GM21619 (cell line): Measurements from ENCODE around the gene PHKG1.
"Not testable (repeated sequence)": the region's sequence is repeated elsewhere in the genome, so short reads cannot be mapped to it uniquely, and the experiment has no call there.

ENCODE experiments used
- ATAC-seq: cut with Tn5 transposase; IDR thresholded peaks from one replicate; pipeline ENCODE4 v1.9.1; 2021; ENCODE audit not compliant: unreplicated experiment

Gene PHKG1

GRCh38 chr7:56083150-56083785 lies 9.5 kb downstream of the PHKG1 start:
- ATAC-seq = no peak

GRCh38 chr7:56081626-56082340 lies 11.0 kb downstream of the PHKG1 start:
- ATAC-seq = no peak

GRCh38 chr7:56080726-56081435 lies 11.9 kb downstream of the PHKG1 start:
- ATAC-seq = not testable (repeated sequence)

GRCh38 chr7:56079450-56080185 lies 13.1 kb downstream of the PHKG1 start:
- no peak for ATAC-seq

- ATAC-seq = no peak
These were observed 14.6 kb downstream of the PHKG1 start for GRCh38 chr7:56078196-56078595.

GRCh38 chr7:56077681-56078080 lies 15.1 kb downstream of the PHKG1 start:
- ATAC-seq = no peak

- ATAC-seq = peak; percentile 90
These were observed 18.4 kb downstream of the PHKG1 start for GRCh38 chr7:56074371-56074791.

GRCh38 chr7:56066376-56066775 lies 26.4 kb downstream of the PHKG1 start:
- ATAC-seq = not testable (repeated sequence)

GRCh38 chr7:56063882-56064625 lies 28.7 kb downstream of the PHKG1 start, which contains the start of gene SUMF2:
Gene SUMF2 (plus strand): TSS chr7:56064286. CDS start chr7:56064312, 26 bp downstream.
- ATAC-seq = peak; percentile 86

GRCh38 chr7:56063500-56063881 lies 29.3 kb downstream of the PHKG1 start:
- ATAC-seq = no peak

- no peak for ATAC-seq
These were observed 30.4 kb downstream of the PHKG1 start for GRCh38 chr7:56062382-56062781.

- no peak for ATAC-seq
These were observed 38.8 kb downstream of the PHKG1 start for GRCh38 chr7:56053993-56054392.

- no peak for ATAC-seq
These were observed 39.4 kb downstream of the PHKG1 start for GRCh38 chr7:56053379-56053778.

GRCh38 chr7:56051339-56052191 lies 41.2 kb downstream of the PHKG1 start, which contains the start of the genes CCT6A and PSPH:
Gene CCT6A (plus strand): TSS chr7:56051765. CDS start chr7:56051849, 84 bp downstream.
Gene PSPH (minus strand): TSS chr7:56051444. CDS start chr7:56021212, 30,232 bp downstream.
- peak; percentile 92 for ATAC-seq

GRCh38 chr7:56051053-56051338 lies 41.8 kb downstream of the PHKG1 start:
- no peak for ATAC-seq

- not testable (repeated sequence) for ATAC-seq
These were observed 44.0 kb downstream of the PHKG1 start for GRCh38 chr7:56048763-56049162.

GRCh38 chr7:56048245-56048644 lies 44.5 kb downstream of the PHKG1 start:
- ATAC-seq = no peak

- ATAC-seq = not testable (repeated sequence)
These were observed 45.2 kb downstream of the PHKG1 start for GRCh38 chr7:56047446-56048116.
